ENCODE measurements around the gene ZNF438.

- TF ChIP-seq TAF1 (IDR thresholded peaks at IDR 0.05; ENCODE audit: borderline replicate concordance, insufficient read depth, low read length) (no peak), SIN3A (IDR thresholded peaks at IDR 0.05; ENCODE audit: borderline replicate concordance, insufficient read depth, low read length) (no peak), POLR2AphosphoS5 (IDR thresholded peaks at IDR 0.05; ENCODE audit: low read depth, low read length) (no peak), FOXP2 (optimal IDR thresholded peaks at IDR 0.05; ENCODE audit: borderline replicate concordance, extremely low read depth, extremely low read length, insufficient read depth) (no peak)
- TF ChIP-seq, protein P1, sequence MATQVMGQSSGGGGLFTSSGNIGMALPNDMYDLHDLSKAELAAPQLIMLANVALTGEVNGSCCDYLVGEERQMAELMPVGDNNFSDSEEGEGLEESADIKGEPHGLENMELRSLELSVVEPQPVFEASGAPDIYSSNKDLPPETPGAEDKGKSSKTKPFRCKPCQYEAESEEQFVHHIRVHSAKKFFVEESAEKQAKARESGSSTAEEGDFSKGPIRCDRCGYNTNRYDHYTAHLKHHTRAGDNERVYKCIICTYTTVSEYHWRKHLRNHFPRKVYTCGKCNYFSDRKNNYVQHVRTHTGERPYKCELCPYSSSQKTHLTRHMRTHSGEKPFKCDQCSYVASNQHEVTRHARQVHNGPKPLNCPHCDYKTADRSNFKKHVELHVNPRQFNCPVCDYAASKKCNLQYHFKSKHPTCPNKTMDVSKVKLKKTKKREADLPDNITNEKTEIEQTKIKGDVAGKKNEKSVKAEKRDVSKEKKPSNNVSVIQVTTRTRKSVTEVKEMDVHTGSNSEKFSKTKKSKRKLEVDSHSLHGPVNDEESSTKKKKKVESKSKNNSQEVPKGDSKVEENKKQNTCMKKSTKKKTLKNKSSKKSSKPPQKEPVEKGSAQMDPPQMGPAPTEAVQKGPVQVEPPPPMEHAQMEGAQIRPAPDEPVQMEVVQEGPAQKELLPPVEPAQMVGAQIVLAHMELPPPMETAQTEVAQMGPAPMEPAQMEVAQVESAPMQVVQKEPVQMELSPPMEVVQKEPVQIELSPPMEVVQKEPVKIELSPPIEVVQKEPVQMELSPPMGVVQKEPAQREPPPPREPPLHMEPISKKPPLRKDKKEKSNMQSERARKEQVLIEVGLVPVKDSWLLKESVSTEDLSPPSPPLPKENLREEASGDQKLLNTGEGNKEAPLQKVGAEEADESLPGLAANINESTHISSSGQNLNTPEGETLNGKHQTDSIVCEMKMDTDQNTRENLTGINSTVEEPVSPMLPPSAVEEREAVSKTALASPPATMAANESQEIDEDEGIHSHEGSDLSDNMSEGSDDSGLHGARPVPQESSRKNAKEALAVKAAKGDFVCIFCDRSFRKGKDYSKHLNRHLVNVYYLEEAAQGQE (IDR thresholded peaks at IDR 0.05; ENCODE audit: insufficient read depth in 1 of 2, low read depth in 2 of 2, low read length in 2 of 2), result no peak
Measured at GRCh38 chr10:30853066-30853465, 178.6 kb downstream of the ZNF438 start.
